OCI-LY7 (cell line): ENCODE results near the gene OR10R2. TPM values are rescaled to one million over a fixed set of nuclear protein-coding genes. Genes with fewer than 3 reads are reported as not detected.
A peak's percentile ranks its signal among the peaks of the same experiment; 100 is the strongest.

Experiments
- BruUV-seq: library from RNA; stranded (reverse); fragments of 400-500 nt; replicated peaks from 2 replicates; lab custom pipeline; 2021; lab: Mats Ljungman, UMichigan
- CTCF ChIA-PET: fragments of 300-600 bp; sonication (Branson Sonifier 250); formaldehyde crosslinking; loops from one replicate; lab custom pipeline; 2022; ENCODE audit warnings: antibody characterized with exemption; ENCODE audit not compliant: unreplicated experiment; lab: Charles Lee
- POLR2A ChIA-PET: fragments of 300-600 bp; sonication (Branson Sonifier 250); formaldehyde crosslinking; loops from one replicate; lab custom pipeline; 2022; ENCODE audit warnings: antibody characterized with exemption; lab: Charles Lee
- DNase-seq: peaks from one replicate; pipeline ENCODE4 v3.0.0-alpha.2; 2015; ENCODE audit warnings: low spot score
- H2AFZ ChIP-seq: fragments of 200-600 bp; sonication (generic), shearing (Covaris generic); 2 replicates; pipeline ENCODE4 v1.6.1; 2014; ENCODE audit warnings: mild to moderate bottlenecking, antibody characterized with exemption, low read length, moderate library complexity
- H3K27ac ChIP-seq: fragments of 200-600 bp; sonication (generic); 2 replicates; pipeline ENCODE4 v1.5.1; 2014; ENCODE audit warnings: mixed run types, low read depth, mild to moderate bottlenecking, moderate library complexity, low read length, inconsistent platforms; ENCODE audit not compliant: poor library complexity, severe bottlenecking
- H3K36me3 ChIP-seq: fragments of 200-600 bp; sonication (generic); 2 replicates; pipeline ENCODE4 v1.6.1; 2014; ENCODE audit warnings: mild to moderate bottlenecking, antibody characterized with exemption, low read length, moderate library complexity, mixed read lengths; ENCODE audit not compliant: insufficient read depth
- H3K4me1 ChIP-seq: fragments of 200-600 bp; sonication (generic); 2 replicates; pipeline ENCODE4 v1.5.1; 2014; ENCODE audit warnings: mild to moderate bottlenecking, low read length; ENCODE audit not compliant: insufficient read depth, poor library complexity, severe bottlenecking
- H3K4me2 ChIP-seq: fragments of 200-600 bp; sonication (generic); 2 replicates; pipeline ENCODE4 v1.6.1; 2014; ENCODE audit warnings: mild to moderate bottlenecking, low read length
- H3K4me3 ChIP-seq: fragments of 200-600 bp; sonication (generic); 2 replicates; pipeline ENCODE4 v1.5.1; 2014; ENCODE audit warnings: mild to moderate bottlenecking, low read depth, low read length; ENCODE audit not compliant: poor library complexity, severe bottlenecking
- H3K79me2 ChIP-seq: fragments of 200-600 bp; sonication (generic); 2 replicates; pipeline ENCODE4 v1.6.1; 2016; ENCODE audit warnings: low read depth, mild to moderate bottlenecking, low read length, moderate library complexity, mixed read lengths; ENCODE audit not compliant: insufficient read depth
- H3K9me2 ChIP-seq: fragments of 200-600 bp; sonication (generic); 2 replicates; pipeline ENCODE4 v1.6.1; 2016; ENCODE audit warnings: mild to moderate bottlenecking, low read length, mixed read lengths; ENCODE audit not compliant: insufficient read depth
- H3K9me3 ChIP-seq: fragments of 200-600 bp; sonication (generic); 2 replicates; pipeline ENCODE4 v1.6.1; 2014; ENCODE audit warnings: mild to moderate bottlenecking, mixed run types, low read length, mixed read lengths
- H4K20me1 ChIP-seq: fragments of 200-600 bp; sonication (generic); 2 replicates; pipeline ENCODE4 v1.6.1; 2014; ENCODE audit warnings: mild to moderate bottlenecking, antibody characterized with exemption, low read length, moderate library complexity, mixed read lengths; ENCODE audit not compliant: insufficient read depth
- CTCF ChIP-seq: fragments of 200-600 bp; sonication (generic); conservative IDR thresholded peaks from 2 replicates; pipeline ENCODE4 v1.5.1; 2014; ENCODE audit warnings: mild to moderate bottlenecking, antibody characterized with exemption, low read length, moderate library complexity, mixed read lengths
- EZH2phosphoT487 ChIP-seq: fragments of 200-600 bp; sonication (generic); IDR thresholded peaks from 2 replicates; pipeline ENCODE4 v1.6.1; 2018; ENCODE audit warnings: low read depth, borderline replicate concordance, mild to moderate bottlenecking, mixed run types, antibody characterized with exemption, low read length, moderate library complexity, mixed read lengths
- intact Hi-C: fragments of 100-400 bp; cut with micrococcal nuclease; formaldehyde crosslinking; loops from one replicate; pipeline ENCODE4 v1.10.0; 2022; ENCODE audit not compliant: unreplicated experiment
- total RNA-seq, 2 experiments: library from RNA; depleted of rRNA in 1 of 2; stranded (reverse); fragments of >200 nt in 1 of 2; shearing (Covaris generic) in 1 of 2; gene quantifications; 2 replicates each; pipeline ENCODE4 v1.2.3, GENCODE V29; 2014 to 2022

Gene OR10R2
- total RNA-seq, 2 experiments from 2014 or later: not detected

GRCh38 chr1:158506369-158506987 is 34.5 kb downstream of the OR10R2 start:
- H3K27ac ChIP-seq: no peak overlapping the region
- no peaks in the 10 kb centered on the region for H4K20me1 ChIP-seq
- H3K9me2 ChIP-seq: no peaks in the 10 kb centered on the region
- intact Hi-C loops: loop anchor here (5.0 kb wide), 3 partner anchors 146 to 581 kb away; no protein-coding TSS in a partner anchor
- BruUV-seq: no TSS peak
- no peaks in the 10 kb centered on the region for H3K4me1 ChIP-seq
- no peak overlapping the region for H3K4me2 ChIP-seq
- TF ChIP-seq EZH2phosphoT487 (no peak), CTCF (peak; percentile 84)
- H3K36me3 ChIP-seq: no peaks in the 10 kb centered on the region
- peak; percentile 56 for DNase-seq
- no peak overlapping the region for H3K4me3 ChIP-seq
- no peak overlapping the region for H2AFZ ChIP-seq
- ChIA-PET CTCF (no interaction called here), POLR2A (interaction anchor here (1.2 kb wide), 1 partner anchor 503 kb away, joined by 3 read pairs; the partner anchor contains the start of gene IFI16)
- H3K79me2 ChIP-seq: no peaks in the 10 kb centered on the region
- no peaks in the 10 kb centered on the region for H3K9me3 ChIP-seq

- Histone ChIP-seq H3K27ac (no peak overlapping the region), H3K36me3 (no peaks in the 10 kb centered on the region), H3K9me3 (no peaks in the 10 kb centered on the region), H3K9me2 (no peaks in the 10 kb centered on the region), H4K20me1 (no peaks in the 10 kb centered on the region), H3K79me2 (no peaks in the 10 kb centered on the region), H3K4me3 (no peak overlapping the region), H3K4me2 (no peak overlapping the region), H2AFZ (no peak overlapping the region), H3K4me1 (no peaks in the 10 kb centered on the region)
- ChIA-PET POLR2A (interaction anchor here (1.2 kb wide), 1 partner anchor 502 kb away, joined by 3 read pairs; the partner anchor contains the start of gene IFI16), CTCF (no interaction called here)
- BruUV-seq: no TSS peak
- TF ChIP-seq EZH2phosphoT487: no peak
- TF ChIP-seq CTCF: no peak
- intact Hi-C loops: loop anchor here (5.0 kb wide), 3 partner anchors 145 to 580 kb away; no protein-coding TSS in a partner anchor
- DNase-seq: no peak
These were observed 35.5 kb downstream of the OR10R2 start for GRCh38 chr1:158507511-158507910.
